GM04503 (cell line): Measurements from ENCODE around the gene L3MBTL4.
A peak's percentile ranks its signal among the peaks of the same experiment; 100 is the strongest.

Experiments used
- DNase-seq: peaks from one replicate; pipeline ENCODE4 v3.0.0-alpha.2; 2012; ENCODE audit warnings: low read depth

L3MBTL4 gene

GRCh38 chr18:5986257-5986931 is 428.3 kb downstream of the L3MBTL4 start:
- DNase-seq: no peak

GRCh38 chr18:5984245-5984644 is 430.5 kb downstream of the L3MBTL4 start:
- no peak for DNase-seq

GRCh38 chr18:5983488-5983887 is 431.2 kb downstream of the L3MBTL4 start:
- DNase-seq: no peak

- no peak for DNase-seq
Observed at GRCh38 chr18:5982332-5982731, 432.4 kb downstream of the L3MBTL4 start.

- DNase-seq: no peak
Observed at GRCh38 chr18:5980721-5981120, 434.0 kb downstream of the L3MBTL4 start.

- DNase-seq: no peak
Observed at GRCh38 chr18:5979971-5980457, 434.7 kb downstream of the L3MBTL4 start.

GRCh38 chr18:5979176-5979888 is 435.4 kb downstream of the L3MBTL4 start:
- no peak for DNase-seq

GRCh38 chr18:5977022-5977421 is 437.7 kb downstream of the L3MBTL4 start:
- no peak for DNase-seq

GRCh38 chr18:5975111-5976002 is 439.4 kb downstream of the L3MBTL4 start:
- DNase-seq: peak; percentile 12

GRCh38 chr18:5974696-5975095 is 440.0 kb downstream of the L3MBTL4 start:
- DNase-seq: no peak

GRCh38 chr18:5973099-5973498 is 441.6 kb downstream of the L3MBTL4 start:
- DNase-seq: no peak

GRCh38 chr18:5972298-5972697 is 442.4 kb downstream of the L3MBTL4 start:
- DNase-seq: no peak

GRCh38 chr18:5969989-5970403 is 444.7 kb downstream of the L3MBTL4 start:
- no peak for DNase-seq

- DNase-seq: no peak
Observed at GRCh38 chr18:5969355-5969988, 445.2 kb downstream of the L3MBTL4 start.

- no peak for DNase-seq
Observed at GRCh38 chr18:5967666-5968065, 447.0 kb downstream of the L3MBTL4 start.

GRCh38 chr18:5967007-5967406 is 447.7 kb downstream of the L3MBTL4 start:
- DNase-seq: no peak

GRCh38 chr18:5966514-5966913 is 448.2 kb downstream of the L3MBTL4 start:
- DNase-seq: no peak

- DNase-seq: no peak
Observed at GRCh38 chr18:5964996-5965395, 449.7 kb downstream of the L3MBTL4 start.

GRCh38 chr18:5964596-5964995 is 450.1 kb downstream of the L3MBTL4 start:
- DNase-seq: no peak

- DNase-seq: no peak
Observed at GRCh38 chr18:5964108-5964507, 450.6 kb downstream of the L3MBTL4 start.

GRCh38 chr18:5963267-5963666 is 451.4 kb downstream of the L3MBTL4 start:
- no peak for DNase-seq

GRCh38 chr18:5962362-5962761 is 452.3 kb downstream of the L3MBTL4 start:
- no peak for DNase-seq
